Measurements from ENCODE around the gene MPRIP.

Gene MPRIP

GRCh38 chr17:17060001-17060922 is 18.0 kb downstream of the MPRIP start:
- H3K4me1 Mint-ChIP-seq: peaks cover 62% of the 10 kb centered on the region
- H3K27me3 Mint-ChIP-seq (ENCODE audit: low read depth, poor library complexity): no peaks in the 10 kb centered on the region
- no peaks in the 10 kb centered on the region for H3K9me3 Mint-ChIP-seq
- no peak overlapping the region for H3K27ac Mint-ChIP-seq
- no peak overlapping the region for H3K4me3 Mint-ChIP-seq
- TF ChIP-seq CTCF (IDR thresholded peaks at IDR 0.05): no peak
- DNase-seq: no peak
- H3K36me3 Mint-ChIP-seq (ENCODE audit: low read depth): peaks cover 14% of the 10 kb centered on the region

- H3K4me3 Mint-ChIP-seq: no peak overlapping the region
- DNase-seq: no peak
- TF ChIP-seq CTCF (IDR thresholded peaks at IDR 0.05): no peak
- peaks cover 55% of the 10 kb centered on the region for H3K4me1 Mint-ChIP-seq
- H3K27ac Mint-ChIP-seq: no peak overlapping the region
- peaks cover 14% of the 10 kb centered on the region for H3K36me3 Mint-ChIP-seq (ENCODE audit: low read depth)
- no peaks in the 10 kb centered on the region for H3K9me3 Mint-ChIP-seq
- no peaks in the 10 kb centered on the region for H3K27me3 Mint-ChIP-seq (ENCODE audit: low read depth, poor library complexity)
These were observed 18.7 kb downstream of the MPRIP start for GRCh38 chr17:17060930-17061329.

GRCh38 chr17:17061516-17061915 is 19.3 kb downstream of the MPRIP start:
- no peak overlapping the region for H3K27ac Mint-ChIP-seq
- H3K27me3 Mint-ChIP-seq (ENCODE audit: low read depth, poor library complexity): no peaks in the 10 kb centered on the region
- DNase-seq: no peak
- H3K4me1 Mint-ChIP-seq: peaks cover 49% of the 10 kb centered on the region
- no peak overlapping the region for H3K4me3 Mint-ChIP-seq
- no peak for TF ChIP-seq CTCF (IDR thresholded peaks at IDR 0.05)
- H3K9me3 Mint-ChIP-seq: no peaks in the 10 kb centered on the region
- peaks cover 14% of the 10 kb centered on the region for H3K36me3 Mint-ChIP-seq (ENCODE audit: low read depth)

GRCh38 chr17:17062356-17062755 is 20.1 kb downstream of the MPRIP start:
- H3K27me3 Mint-ChIP-seq (ENCODE audit: low read depth, poor library complexity): no peaks in the 10 kb centered on the region
- peaks cover 18% of the 10 kb centered on the region for H3K36me3 Mint-ChIP-seq (ENCODE audit: low read depth)
- TF ChIP-seq CTCF (IDR thresholded peaks at IDR 0.05): no peak
- H3K9me3 Mint-ChIP-seq: peaks cover 3% of the 10 kb centered on the region
- H3K4me1 Mint-ChIP-seq: peaks cover 41% of the 10 kb centered on the region
- H3K27ac Mint-ChIP-seq: peak overlapping the region; percentile 17
- DNase-seq: no peak
- no peak overlapping the region for H3K4me3 Mint-ChIP-seq

GRCh38 chr17:17062866-17063265 is 20.6 kb downstream of the MPRIP start:
- H3K4me3 Mint-ChIP-seq: no peak overlapping the region
- TF ChIP-seq CTCF (IDR thresholded peaks at IDR 0.05): no peak
- DNase-seq: no peak

More at GRCh38 chr17:17062866-17063265, 20.6 kb downstream of the MPRIP start:
- H3K4me1 Mint-ChIP-seq: peaks cover 36% of the 10 kb centered on the region
- peaks cover 22% of the 10 kb centered on the region for H3K36me3 Mint-ChIP-seq (ENCODE audit: low read depth)
- H3K27me3 Mint-ChIP-seq (ENCODE audit: low read depth, poor library complexity): no peaks in the 10 kb centered on the region
- peaks cover 5% of the 10 kb centered on the region for H3K9me3 Mint-ChIP-seq
- H3K27ac Mint-ChIP-seq: peak overlapping the region; percentile 17
